ENCODE data around the gene ZNF619. TPM values are rescaled to one million over a fixed set of nuclear protein-coding genes. Genes with fewer than 3 reads are reported as not detected.
A peak's percentile ranks its signal among the peaks of the same experiment; 100 is the strongest.

Gene ZNF619
- total and polyA plus RNA-seq, 2 of the 13 experiments (the other 11 are each of a cell fraction or from before 2014, with no cell fraction given), result 0.83 to 5.2 TPM

DNA sequence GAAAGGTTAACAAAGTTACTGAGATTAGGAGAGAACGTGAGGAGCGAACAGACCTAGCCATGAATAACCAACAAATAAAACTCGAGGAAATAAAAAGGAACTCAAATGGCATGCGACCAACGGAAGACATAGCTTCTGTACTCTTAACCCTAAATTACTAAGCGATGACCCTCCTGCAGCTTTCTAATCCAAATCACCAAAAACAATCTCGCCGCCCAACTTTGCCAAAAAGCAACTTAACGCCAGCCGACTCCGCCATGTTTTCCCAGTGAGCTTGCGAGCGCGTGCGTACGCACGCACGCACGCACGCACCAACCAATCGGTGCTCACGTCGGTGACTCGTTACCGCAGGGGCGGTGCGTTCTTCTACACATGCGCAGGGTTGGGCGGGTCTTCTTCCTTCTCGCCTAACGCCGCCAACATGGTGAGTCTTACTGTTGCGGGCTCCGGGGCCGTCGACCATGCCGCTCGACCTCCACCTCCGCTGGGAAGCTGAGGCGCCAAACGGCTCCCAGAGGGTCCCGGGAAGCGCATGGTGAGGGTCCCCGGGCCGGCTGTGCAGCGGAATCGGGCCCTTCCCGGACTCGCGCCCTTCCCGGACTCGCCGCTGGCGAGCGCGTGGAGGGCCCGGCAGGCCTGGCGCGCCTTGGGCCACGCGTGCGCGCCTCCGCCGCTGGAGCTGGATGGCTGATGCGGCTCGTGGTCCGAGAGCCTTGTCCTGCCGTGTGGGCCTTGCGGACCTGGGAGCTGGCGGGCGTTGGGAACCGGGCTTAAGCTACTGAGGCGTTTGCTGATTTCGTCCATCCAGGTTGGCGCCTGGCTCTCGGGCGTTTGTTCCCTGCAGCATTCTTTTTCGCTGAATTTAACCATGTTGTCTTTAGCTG lies 19.7 kb upstream of the ZNF619 start, which contains the start of gene RPL14 (continued):
- TF ChIP-seq, protein P1, sequence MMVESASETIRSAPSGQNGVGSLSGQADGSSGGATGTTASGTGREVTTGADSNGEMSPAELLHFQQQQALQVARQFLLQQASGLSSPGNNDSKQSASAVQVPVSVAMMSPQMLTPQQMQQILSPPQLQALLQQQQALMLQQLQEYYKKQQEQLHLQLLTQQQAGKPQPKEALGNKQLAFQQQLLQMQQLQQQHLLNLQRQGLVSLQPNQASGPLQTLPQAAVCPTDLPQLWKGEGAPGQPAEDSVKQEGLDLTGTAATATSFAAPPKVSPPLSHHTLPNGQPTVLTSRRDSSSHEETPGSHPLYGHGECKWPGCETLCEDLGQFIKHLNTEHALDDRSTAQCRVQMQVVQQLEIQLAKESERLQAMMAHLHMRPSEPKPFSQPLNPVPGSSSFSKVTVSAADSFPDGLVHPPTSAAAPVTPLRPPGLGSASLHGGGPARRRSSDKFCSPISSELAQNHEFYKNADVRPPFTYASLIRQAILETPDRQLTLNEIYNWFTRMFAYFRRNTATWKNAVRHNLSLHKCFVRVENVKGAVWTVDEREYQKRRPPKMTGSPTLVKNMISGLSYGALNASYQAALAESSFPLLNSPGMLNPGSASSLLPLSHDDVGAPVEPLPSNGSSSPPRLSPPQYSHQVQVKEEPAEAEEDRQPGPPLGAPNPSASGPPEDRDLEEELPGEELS (CRISPR knock-in tag; IDR thresholded peaks at IDR 0.05), result no peak
- no peak for TF ChIP-seq STAG1 (CRISPR knock-in tag; IDR thresholded peaks at IDR 0.05)
- TF ChIP-seq FOXO1 (CRISPR knock-in tag; IDR thresholded peaks at IDR 0.05), result no peak; the same call in none of the 2 replicates
- no peak for TF ChIP-seq ZNF350 (CRISPR knock-in tag; IDR thresholded peaks at IDR 0.05; ENCODE audit: borderline replicate concordance, low read depth)
- no peak for TF ChIP-seq ZBTB1 (CRISPR knock-in tag; IDR thresholded peaks at IDR 0.05; ENCODE audit: borderline replicate concordance)
- TF ChIP-seq, protein P2, sequence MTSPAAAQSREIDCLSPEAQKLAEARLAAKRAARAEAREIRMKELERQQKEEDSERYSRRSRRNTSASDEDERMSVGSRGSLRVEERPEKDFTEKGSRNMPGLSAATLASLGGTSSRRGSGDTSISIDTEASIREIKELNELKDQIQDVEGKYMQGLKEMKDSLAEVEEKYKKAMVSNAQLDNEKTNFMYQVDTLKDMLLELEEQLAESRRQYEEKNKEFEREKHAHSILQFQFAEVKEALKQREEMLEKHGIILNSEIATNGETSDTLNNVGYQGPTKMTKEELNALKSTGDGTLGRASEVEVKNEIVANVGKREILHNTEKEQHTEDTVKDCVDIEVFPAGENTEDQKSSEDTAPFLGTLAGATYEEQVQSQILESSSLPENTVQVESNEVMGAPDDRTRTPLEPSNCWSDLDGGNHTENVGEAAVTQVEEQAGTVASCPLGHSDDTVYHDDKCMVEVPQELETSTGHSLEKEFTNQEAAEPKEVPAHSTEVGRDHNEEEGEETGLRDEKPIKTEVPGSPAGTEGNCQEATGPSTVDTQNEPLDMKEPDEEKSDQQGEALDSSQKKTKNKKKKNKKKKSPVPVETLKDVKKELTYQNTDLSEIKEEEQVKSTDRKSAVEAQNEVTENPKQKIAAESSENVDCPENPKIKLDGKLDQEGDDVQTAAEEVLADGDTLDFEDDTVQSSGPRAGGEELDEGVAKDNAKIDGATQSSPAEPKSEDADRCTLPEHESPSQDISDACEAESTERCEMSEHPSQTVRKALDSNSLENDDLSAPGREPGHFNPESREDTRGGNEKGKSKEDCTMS (CRISPR knock-in tag; conservative IDR thresholded peaks at IDR 0.05), result no peak
- TF ChIP-seq ZKSCAN1 (IDR thresholded peaks at IDR 0.05; ENCODE audit: low read length), result no peak
- no peak for TF ChIP-seq ZNF570 (CRISPR knock-in tag; IDR thresholded peaks at IDR 0.05; ENCODE audit: borderline replicate concordance)
- TF ChIP-seq, protein P3, sequence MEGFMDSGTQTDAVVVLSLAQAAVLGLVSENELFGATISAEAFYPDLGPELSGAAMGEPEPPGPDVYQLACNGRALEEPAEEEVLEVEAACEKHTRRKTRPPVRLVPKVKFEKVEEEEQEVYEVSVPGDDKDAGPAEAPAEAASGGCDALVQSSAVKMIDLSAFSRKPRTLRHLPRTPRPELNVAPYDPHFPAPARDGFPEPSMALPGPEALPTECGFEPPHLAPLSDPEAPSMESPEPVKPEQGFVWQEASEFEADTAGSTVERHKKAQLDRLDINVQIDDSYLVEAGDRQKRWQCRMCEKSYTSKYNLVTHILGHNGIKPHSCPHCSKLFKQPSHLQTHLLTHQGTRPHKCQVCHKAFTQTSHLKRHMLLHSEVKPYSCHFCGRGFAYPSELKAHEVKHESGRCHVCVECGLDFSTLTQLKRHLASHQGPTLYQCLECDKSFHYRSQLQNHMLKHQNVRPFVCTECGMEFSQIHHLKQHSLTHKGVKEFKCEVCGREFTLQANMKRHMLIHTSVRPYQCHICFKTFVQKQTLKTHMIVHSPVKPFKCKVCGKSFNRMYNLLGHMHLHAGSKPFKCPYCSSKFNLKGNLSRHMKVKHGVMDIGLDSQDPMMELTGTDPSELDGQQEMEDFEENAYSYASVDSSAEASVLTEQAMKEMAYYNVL (CRISPR knock-in tag; IDR thresholded peaks at IDR 0.05; ENCODE audit: borderline replicate concordance), result no peak
- 0 out of 2 replicates have a peak, but pooled peaks have one; percentile 19 for TF ChIP-seq PITX1 (CRISPR knock-in tag; IDR thresholded peaks at IDR 0.05)
- 0 out of 2 replicates have a peak, but pooled peaks have one; percentile 25 for TF ChIP-seq REL (CRISPR knock-in tag; conservative IDR thresholded peaks at IDR 0.05)
- TF ChIP-seq, protein P4, sequence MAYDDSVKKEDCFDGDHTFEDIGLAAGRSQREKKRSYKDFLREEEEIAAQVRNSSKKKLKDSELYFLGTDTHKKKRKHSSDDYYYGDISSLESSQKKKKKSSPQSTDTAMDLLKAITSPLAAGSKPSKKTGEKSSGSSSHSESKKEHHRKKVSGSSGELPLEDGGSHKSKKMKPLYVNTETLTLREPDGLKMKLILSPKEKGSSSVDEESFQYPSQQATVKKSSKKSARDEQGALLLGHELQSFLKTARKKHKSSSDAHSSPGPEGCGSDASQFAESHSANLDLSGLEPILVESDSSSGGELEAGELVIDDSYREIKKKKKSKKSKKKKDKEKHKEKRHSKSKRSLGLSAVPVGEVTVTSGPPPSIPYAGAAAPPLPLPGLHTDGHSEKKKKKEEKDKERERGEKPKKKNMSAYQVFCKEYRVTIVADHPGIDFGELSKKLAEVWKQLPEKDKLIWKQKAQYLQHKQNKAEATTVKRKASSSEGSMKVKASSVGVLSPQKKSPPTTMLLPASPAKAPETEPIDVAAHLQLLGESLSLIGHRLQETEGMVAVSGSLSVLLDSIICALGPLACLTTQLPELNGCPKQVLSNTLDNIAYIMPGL (CRISPR knock-in tag; IDR thresholded peaks at IDR 0.05; ENCODE audit: borderline replicate concordance in 1 of 2, low read depth in 1 of 2), result peak; percentile 76 to 81; a peak in 3 of 4 replicates
- TF ChIP-seq, protein P5, sequence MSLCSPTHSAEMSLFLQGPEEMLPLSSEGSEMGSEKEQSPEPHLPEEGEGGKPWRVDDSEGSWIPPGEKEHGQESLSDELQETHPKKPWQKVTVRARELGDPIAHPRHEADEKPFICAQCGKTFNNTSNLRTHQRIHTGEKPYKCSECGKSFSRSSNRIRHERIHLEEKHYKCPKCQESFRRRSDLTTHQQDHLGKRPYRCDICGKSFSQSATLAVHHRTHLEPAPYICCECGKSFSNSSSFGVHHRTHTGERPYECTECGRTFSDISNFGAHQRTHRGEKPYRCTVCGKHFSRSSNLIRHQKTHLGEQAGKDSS (CRISPR knock-in tag; IDR thresholded peaks at IDR 0.05; ENCODE audit: borderline replicate concordance, low read depth), result 0 out of 2 replicates have a peak, but pooled peaks have one; percentile 25
- TF ChIP-seq REXO4 (CRISPR knock-in tag; IDR thresholded peaks at IDR 0.05; ENCODE audit: borderline replicate concordance), result peak; percentile 45; the same call in 1 of the 2 replicates
- TF ChIP-seq ZNF660 (CRISPR knock-in tag; IDR thresholded peaks at IDR 0.05; ENCODE audit: borderline replicate concordance, low read depth), result no peak
- peak; percentile 83 for TF ChIP-seq CREM (IDR thresholded peaks at IDR 0.05)
- no peak for TF ChIP-seq CREM (CRISPR knock-in tag; IDR thresholded peaks at IDR 0.05)
- peak; percentile 83 for TF ChIP-seq NFYB (CRISPR knock-in tag; IDR thresholded peaks at IDR 0.05)
- TF ChIP-seq EEA1 (CRISPR knock-in tag; IDR thresholded peaks at IDR 0.05; ENCODE audit: borderline replicate concordance), result no peak

All from HepG2 (cell line).